HG03378 (cell line): ENCODE results near the gene RNF11.
A peak's percentile ranks its signal among the peaks of the same experiment; 100 is the strongest.

ENCODE experiments used
- ATAC-seq: cut with Tn5 transposase; IDR thresholded peaks from one replicate; pipeline ENCODE4 v1.9.1; 2021; ENCODE audit warnings: mild to moderate bottlenecking, moderate library complexity; ENCODE audit not compliant: unreplicated experiment

Gene RNF11

GRCh38 chr1:51263147-51263877 is 27.2 kb downstream of the RNF11 start:
- no peak for ATAC-seq

GRCh38 chr1:51264451-51264850 is 28.4 kb downstream of the RNF11 start:
- ATAC-seq = no peak

- ATAC-seq = no peak
Measured at GRCh38 chr1:51265618-51266017, 29.5 kb downstream of the RNF11 start.

GRCh38 chr1:51266181-51266580 is 30.1 kb downstream of the RNF11 start:
- no peak for ATAC-seq

- ATAC-seq = no peak
Measured at GRCh38 chr1:51266791-51267190, 30.7 kb downstream of the RNF11 start.

- peak; percentile 14 for ATAC-seq
Measured at GRCh38 chr1:51268634-51269033, 32.6 kb downstream of the RNF11 start.

GRCh38 chr1:51270751-51271150 is 34.7 kb downstream of the RNF11 start:
- no peak for ATAC-seq

GRCh38 chr1:51272916-51273315 is 36.8 kb downstream of the RNF11 start:
- no peak for ATAC-seq

- no peak for ATAC-seq
Measured at GRCh38 chr1:51274676-51275075, 38.6 kb downstream of the RNF11 start.

GRCh38 chr1:51276286-51276685 is 40.2 kb downstream of the RNF11 start:
- ATAC-seq = no peak

- no peak for ATAC-seq
Measured at GRCh38 chr1:51280321-51280978, 44.4 kb downstream of the RNF11 start.

GRCh38 chr1:51281807-51282206 is 45.7 kb downstream of the RNF11 start:
- ATAC-seq = no peak

- no peak for ATAC-seq
Measured at GRCh38 chr1:51282605-51283004, 46.5 kb downstream of the RNF11 start.

- no peak for ATAC-seq
Measured at GRCh38 chr1:51283979-51284378, 47.9 kb downstream of the RNF11 start.

- peak; percentile 28 for ATAC-seq
Measured at GRCh38 chr1:51284487-51284954, 48.4 kb downstream of the RNF11 start.

- ATAC-seq = peak; percentile 93
Measured at GRCh38 chr1:51285055-51285454, 49.0 kb downstream of the RNF11 start.

GRCh38 chr1:51287966-51288365 is 51.9 kb downstream of the RNF11 start:
- ATAC-seq = no peak

GRCh38 chr1:51288578-51288977 is 52.5 kb downstream of the RNF11 start:
- ATAC-seq = no peak

- ATAC-seq = no peak
Measured at GRCh38 chr1:51289676-51290488, 53.8 kb downstream of the RNF11 start.

GRCh38 chr1:51290489-51290847 is 54.4 kb downstream of the RNF11 start:
- no peak for ATAC-seq

- no peak for ATAC-seq
Measured at GRCh38 chr1:51293898-51294515, 57.9 kb downstream of the RNF11 start.
